Colonic mucosa (tissue), 4 donors: ENCODE measurements around the gene CDK7. TPM values are rescaled to one million over a fixed set of nuclear protein-coding genes. Genes with fewer than 3 reads are reported as not detected.

Experiments used
- DNase-seq: peaks from one replicate; pipeline ENCODE4 v3.0.0-alpha.2; 2020
- H3K27ac ChIP-seq: fragments of 200-600 bp; one replicate; pipeline ENCODE4 v1.8.0; 2021
- H3K27me3 ChIP-seq: fragments of 200-600 bp; one replicate; pipeline ENCODE4 v1.8.0; 2021
- H3K36me3 ChIP-seq: fragments of 200-600 bp; one replicate; pipeline ENCODE4 v1.8.0; 2021
- H3K4me1 ChIP-seq: fragments of 200-600 bp; one replicate; pipeline ENCODE4 v1.8.0; 2021; ENCODE audit warnings: mild to moderate bottlenecking
- H3K4me3 ChIP-seq: fragments of 200-600 bp; one replicate; pipeline ENCODE4 v1.8.0; 2021
- H3K9ac ChIP-seq, 2 donors: one replicate each; pipeline ENCODE4 v1.7.0; 2013; ENCODE audit warnings: control low read depth in 2 of 2, low read depth in 2 of 2, low read length in 2 of 2
- H3K9me3 ChIP-seq: fragments of 200-600 bp; one replicate; pipeline ENCODE4 v1.8.0; 2021
- intact Hi-C: fragments of 100-400 bp; cut with DNase I; formaldehyde crosslinking; loops from one replicate; pipeline ENCODE4 v1.14.1; 2022
- total RNA-seq, 2 donors: library from RNA; stranded (reverse); fragmentation: NEBNext Ultra II Directional in 1 of 2; extraction: Animal tissue kit (Norgen Biotek cat#: 25700) in 1 of 2; gene quantifications; one replicate each; pipeline ENCODE4 v1.2.1, GENCODE V29; 2021
- TF ChIP-seq, protein P1 (sequence below): fragments of 200-600 bp; IDR thresholded peaks from one replicate; pipeline ENCODE4 v1.8.0; 2022; ENCODE audit warnings: antibody characterized with exemption, mild to moderate bottlenecking
- donor health status: healthy.
- donor health status: DM: no; HTN: no; CAD: no.
- donor health status: DM: no; HTN: no; CAD: no.

CDK7 gene
- 10 to 100 TPM; 21.9 to 35.4 TPM for total RNA-seq

DNA sequence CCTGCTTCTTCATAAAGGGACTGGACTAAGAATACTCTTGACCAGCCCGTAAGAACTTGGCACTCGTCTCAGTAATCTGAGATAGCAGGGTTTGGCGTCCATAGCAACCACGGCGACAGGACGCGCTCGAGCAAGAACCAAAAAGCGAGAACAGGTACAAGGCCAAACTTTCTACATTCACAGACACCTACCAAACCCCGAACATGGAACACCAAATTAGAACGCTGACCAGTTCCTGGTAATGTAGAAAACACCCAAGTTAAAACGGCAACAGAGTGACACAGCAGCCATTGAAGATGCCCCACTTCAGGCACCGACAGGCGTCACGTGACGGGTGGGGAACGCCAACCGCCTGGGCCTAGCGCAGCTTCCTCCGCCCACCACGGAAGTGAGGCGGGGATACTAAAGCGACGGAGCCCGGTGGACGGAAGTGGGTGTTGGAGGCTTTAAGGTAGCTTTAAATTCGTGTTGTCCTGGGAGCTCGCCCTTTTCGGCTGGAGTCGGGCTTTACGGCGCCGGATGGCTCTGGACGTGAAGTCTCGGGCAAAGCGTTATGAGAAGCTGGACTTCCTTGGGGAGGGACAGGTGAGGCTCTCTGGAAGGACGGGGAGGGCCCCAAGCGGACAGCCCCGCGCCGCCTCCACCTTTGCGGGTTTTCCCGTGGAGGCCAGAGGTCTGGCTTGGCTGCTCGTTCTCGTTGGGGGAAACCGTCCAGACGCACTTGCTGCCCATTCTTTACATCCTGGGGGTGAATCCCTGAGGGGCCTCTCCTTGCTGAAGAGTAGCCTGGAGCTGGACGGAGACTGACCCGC lies at the start of gene CDK7:
CDK7 (plus strand) TSS at position 430 of the 812 bp plus-strand sequence; CDS start at position 520, 90 bp downstream.
- Histone ChIP-seq H3K27ac (peak within 1 kb of the TSS; percentile 92), H3K9ac (peak within 1 kb of the TSS; percentile 79 to 88), H3K4me3 (peak within 1 kb of the TSS; percentile 82), H3K36me3 (no peaks in the 10 kb centered on the region), H3K27me3 (no peaks in the 10 kb centered on the region), H3K9me3 (no peaks in the 10 kb centered on the region), H3K4me1 (peaks cover 5% of the 10 kb centered on the region)
- TF ChIP-seq, protein P1, sequence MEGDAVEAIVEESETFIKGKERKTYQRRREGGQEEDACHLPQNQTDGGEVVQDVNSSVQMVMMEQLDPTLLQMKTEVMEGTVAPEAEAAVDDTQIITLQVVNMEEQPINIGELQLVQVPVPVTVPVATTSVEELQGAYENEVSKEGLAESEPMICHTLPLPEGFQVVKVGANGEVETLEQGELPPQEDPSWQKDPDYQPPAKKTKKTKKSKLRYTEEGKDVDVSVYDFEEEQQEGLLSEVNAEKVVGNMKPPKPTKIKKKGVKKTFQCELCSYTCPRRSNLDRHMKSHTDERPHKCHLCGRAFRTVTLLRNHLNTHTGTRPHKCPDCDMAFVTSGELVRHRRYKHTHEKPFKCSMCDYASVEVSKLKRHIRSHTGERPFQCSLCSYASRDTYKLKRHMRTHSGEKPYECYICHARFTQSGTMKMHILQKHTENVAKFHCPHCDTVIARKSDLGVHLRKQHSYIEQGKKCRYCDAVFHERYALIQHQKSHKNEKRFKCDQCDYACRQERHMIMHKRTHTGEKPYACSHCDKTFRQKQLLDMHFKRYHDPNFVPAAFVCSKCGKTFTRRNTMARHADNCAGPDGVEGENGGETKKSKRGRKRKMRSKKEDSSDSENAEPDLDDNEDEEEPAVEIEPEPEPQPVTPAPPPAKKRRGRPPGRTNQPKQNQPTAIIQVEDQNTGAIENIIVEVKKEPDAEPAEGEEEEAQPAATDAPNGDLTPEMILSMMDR, result no peak
- peak; percentile 96 for DNase-seq
- intact Hi-C loops, result no loop called here

DNA sequence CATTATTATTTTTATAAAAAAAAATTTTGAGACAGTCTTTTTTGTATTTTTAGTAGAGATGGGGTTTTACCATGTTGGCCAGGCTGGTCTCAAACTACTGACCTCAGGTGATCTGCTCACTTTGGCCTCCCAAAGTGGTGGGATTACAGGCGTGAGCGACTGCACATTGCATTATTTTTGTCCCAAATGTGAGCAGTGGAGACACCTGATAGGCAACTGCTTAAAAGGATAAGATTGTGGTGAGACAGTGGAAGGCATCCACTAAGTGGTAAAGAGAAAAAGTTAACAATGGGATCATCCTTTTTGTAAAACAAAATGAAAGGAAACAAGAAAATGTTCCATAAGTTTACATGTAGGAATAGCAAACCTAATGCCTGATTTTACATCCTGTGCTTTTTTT lies 47.3 kb upstream of the CDK7 start:
- H3K9me3 ChIP-seq, result no peaks in the 10 kb centered on the region
- intact Hi-C loops, result no loop called here
- no peaks in the 10 kb centered on the region for H3K27me3 ChIP-seq
- no peak overlapping the region for H3K9ac ChIP-seq
- TF ChIP-seq, protein P1, result no peak
- no peak overlapping the region for H3K4me3 ChIP-seq
- H3K27ac ChIP-seq, result no peak overlapping the region
- no peak for DNase-seq
- no peaks in the 10 kb centered on the region for H3K36me3 ChIP-seq
- H3K4me1 ChIP-seq, result no peaks in the 10 kb centered on the region

DNA sequence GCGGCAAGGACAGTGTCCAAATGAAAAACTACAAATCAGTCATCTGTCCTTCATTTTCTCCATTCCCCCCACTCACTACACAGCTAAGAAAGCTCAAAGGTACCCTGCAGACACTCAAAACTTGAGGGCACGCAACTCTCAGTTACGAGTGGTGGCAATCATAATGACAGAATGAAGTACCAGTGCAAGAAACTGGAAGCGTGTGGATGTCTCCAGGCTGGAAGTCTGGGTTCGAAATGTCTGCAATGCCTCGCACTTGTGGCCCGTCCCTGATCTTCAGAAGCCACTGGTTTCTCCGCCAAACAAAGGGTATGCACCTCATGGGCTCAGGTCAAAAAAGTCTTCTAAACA lies 45.9 kb upstream of the CDK7 start:
- H3K9ac ChIP-seq, result peak overlapping the region; percentile 60 to 91
- no peaks in the 10 kb centered on the region for H3K4me1 ChIP-seq
- H3K27me3 ChIP-seq, result no peaks in the 10 kb centered on the region
- no peak for DNase-seq
- peak overlapping the region; percentile 78 for H3K4me3 ChIP-seq
- TF ChIP-seq, protein P1, result no peak
- H3K9me3 ChIP-seq, result no peaks in the 10 kb centered on the region
- intact Hi-C loops, result no loop called here
- no peaks in the 10 kb centered on the region for H3K36me3 ChIP-seq
- H3K27ac ChIP-seq, result peak overlapping the region; percentile 54

DNA sequence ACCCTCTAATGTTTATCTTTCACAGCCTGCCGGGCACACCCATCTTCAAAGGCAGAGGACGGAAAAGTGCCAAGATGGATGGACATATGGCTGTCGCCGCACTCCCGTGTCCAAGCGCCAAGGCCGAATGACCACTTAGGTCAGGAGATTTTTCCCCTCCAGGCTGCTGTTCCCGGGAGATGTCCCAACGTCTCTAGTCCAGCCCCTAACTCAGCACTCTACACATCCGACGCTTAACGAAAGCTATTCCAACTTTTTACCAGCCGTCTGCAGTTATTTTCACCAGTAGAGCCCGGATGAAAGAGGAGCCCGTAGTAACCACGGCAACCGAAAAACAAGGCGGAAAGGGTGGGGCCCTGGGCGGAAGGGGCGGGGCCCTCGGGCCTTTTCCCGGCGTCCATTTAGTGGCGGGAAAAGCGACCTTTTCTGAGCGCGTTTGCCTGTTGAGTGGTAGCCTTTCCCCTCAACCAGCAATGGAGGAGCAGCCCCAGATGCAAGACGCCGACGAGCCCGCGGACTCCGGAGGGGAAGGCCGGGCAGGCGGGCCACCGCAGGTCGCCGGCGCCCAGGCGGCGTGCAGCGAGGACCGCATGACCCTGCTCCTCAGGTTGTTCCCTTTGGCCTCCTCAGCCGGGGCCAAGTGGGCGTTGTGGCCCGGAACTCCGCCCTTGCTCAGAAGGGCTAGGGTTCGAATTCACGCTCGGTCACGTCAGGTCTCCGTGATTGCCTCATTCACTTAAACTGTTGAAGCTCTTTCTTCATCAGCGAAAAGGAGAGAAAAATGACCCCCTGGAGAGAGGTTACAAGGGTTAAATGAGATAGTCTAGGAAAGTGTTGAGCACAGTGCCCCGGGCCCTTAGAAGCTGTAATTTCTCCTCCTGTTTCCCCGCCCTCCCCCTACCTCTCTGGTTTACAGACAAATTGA lies 45.3 kb upstream of the CDK7 start, which contains the start of gene CENPH:
CENPH (plus strand) TSS at position 422 of the 925 bp plus-strand sequence; CDS start at position 474, 52 bp downstream.
- intact Hi-C loops, result no loop called here
- DNase-seq, result peak; percentile 94
- H3K9ac ChIP-seq, result peak within 1 kb of the TSS; percentile 60 to 91
- no peaks in the 10 kb centered on the region for H3K36me3 ChIP-seq
- H3K27me3 ChIP-seq, result no peaks in the 10 kb centered on the region
- peak within 1 kb of the TSS; percentile 78 for H3K4me3 ChIP-seq
- no peaks in the 10 kb centered on the region for H3K9me3 ChIP-seq
- H3K4me1 ChIP-seq, result no peaks in the 10 kb centered on the region
- peak within 1 kb of the TSS; percentile 54 for H3K27ac ChIP-seq
- TF ChIP-seq, protein P1, result no peak

DNA sequence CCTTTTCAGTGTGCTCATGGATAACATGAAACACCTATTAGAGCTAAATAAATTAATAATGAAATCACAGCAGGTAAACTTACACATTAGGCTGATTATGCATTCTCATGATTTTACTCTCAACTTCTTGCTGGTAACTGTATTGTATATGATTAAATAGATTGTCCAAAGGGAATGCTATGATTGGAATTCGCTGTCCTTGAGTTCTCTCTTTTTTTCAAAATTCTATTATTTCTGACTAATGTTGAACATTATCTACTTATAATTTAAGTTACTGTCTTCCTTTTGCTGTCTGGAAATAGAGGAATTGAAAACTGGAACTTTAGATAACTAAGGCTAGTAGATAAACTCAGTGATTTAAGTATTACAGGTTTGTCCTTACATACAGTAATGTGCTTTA lies 32.2 kb upstream of the CDK7 start:
- no peaks in the 10 kb centered on the region for H3K27me3 ChIP-seq
- intact Hi-C loops, result no loop called here
- no peak overlapping the region for H3K27ac ChIP-seq
- H3K4me1 ChIP-seq, result no peaks in the 10 kb centered on the region
- H3K9me3 ChIP-seq, result no peaks in the 10 kb centered on the region
- no peaks in the 10 kb centered on the region for H3K36me3 ChIP-seq
- H3K4me3 ChIP-seq, result no peak overlapping the region
- TF ChIP-seq, protein P1, result no peak
- DNase-seq, result no peak
- no peak overlapping the region for H3K9ac ChIP-seq
